AG10803 (cell line): ENCODE results near the gene USP44.

ENCODE experiments used
- DNase-seq: peaks from one replicate; pipeline ENCODE4 v3.0.0; 2010; ENCODE audit warnings: low read depth
- H3K4me3 ChIP-seq: 2 replicates; pipeline ENCODE4 v1.5.1; 2011; ENCODE audit warnings: mild to moderate bottlenecking, low read length, control low read depth
- TF ChIP-seq, protein P1 (sequence below): conservative IDR thresholded peaks from 2 replicates; pipeline ENCODE4 v1.5.1; 2011; ENCODE audit warnings: mild to moderate bottlenecking, low read length, control low read depth, inconsistent platforms

Gene USP44

DNA sequence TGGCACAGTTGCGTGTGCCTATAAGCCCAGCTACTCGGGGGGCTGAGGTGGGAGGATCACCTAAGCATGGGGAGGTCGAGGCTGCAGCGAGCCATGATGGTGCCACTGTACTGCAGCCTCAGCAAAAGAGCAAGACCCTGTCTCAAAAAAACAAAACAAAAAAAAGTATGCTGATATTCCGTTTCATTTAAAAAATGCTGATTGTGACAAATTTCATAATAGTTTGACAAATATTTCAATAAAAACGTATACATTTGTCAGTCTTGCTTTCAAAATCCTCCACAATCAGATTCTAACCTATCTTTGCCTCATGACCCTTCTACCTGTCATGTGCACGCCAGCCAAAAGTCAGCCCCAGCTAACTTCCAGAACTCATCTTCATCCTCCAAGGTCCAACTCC is 9.8 kb downstream of the USP44 start:
- TF ChIP-seq, protein P1, sequence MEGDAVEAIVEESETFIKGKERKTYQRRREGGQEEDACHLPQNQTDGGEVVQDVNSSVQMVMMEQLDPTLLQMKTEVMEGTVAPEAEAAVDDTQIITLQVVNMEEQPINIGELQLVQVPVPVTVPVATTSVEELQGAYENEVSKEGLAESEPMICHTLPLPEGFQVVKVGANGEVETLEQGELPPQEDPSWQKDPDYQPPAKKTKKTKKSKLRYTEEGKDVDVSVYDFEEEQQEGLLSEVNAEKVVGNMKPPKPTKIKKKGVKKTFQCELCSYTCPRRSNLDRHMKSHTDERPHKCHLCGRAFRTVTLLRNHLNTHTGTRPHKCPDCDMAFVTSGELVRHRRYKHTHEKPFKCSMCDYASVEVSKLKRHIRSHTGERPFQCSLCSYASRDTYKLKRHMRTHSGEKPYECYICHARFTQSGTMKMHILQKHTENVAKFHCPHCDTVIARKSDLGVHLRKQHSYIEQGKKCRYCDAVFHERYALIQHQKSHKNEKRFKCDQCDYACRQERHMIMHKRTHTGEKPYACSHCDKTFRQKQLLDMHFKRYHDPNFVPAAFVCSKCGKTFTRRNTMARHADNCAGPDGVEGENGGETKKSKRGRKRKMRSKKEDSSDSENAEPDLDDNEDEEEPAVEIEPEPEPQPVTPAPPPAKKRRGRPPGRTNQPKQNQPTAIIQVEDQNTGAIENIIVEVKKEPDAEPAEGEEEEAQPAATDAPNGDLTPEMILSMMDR, result no peak
- no peak overlapping the region for H3K4me3 ChIP-seq
- no peak for DNase-seq

DNA sequence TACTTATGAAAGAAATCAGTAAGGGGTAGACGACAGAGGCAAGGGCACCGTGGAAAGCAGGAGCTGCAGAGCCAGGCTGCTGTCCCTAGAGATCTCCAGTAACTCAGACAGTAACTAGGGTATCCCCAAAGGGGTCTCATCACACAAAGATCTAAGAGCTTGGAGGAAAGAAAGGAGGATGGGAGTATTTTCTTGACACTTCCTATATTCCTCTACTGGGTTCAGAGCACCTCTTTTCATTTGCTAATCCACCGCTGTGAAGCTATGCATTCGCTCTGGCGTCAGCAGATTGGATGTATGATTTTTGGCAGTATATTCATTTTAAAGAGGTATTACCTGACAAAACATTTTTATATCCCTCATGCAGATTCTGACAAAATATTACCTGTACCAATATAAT is 12.6 kb downstream of the USP44 start:
- H3K4me3 ChIP-seq, result no peak overlapping the region
- DNase-seq, result no peak
- TF ChIP-seq, protein P1, result no peak

DNA sequence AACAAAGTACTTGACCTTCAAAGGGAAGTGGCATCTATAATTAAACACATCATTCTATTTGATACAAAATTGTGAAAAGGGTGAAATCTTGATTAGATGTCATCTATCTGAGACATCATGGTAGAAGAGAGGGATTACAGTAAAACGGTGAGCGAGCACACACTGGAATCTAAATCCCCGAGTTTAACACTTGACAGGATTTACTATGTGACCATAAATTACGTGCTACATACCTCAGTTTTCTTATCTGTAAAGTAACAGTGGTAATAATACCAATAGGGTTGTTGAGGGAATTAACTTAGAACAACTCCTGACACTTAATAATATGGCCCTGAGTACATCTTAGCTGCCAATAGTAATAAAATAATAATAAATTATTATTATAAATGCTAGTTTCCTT is 13.3 kb downstream of the USP44 start:
- H3K4me3 ChIP-seq, result no peak overlapping the region
- TF ChIP-seq, protein P1, result no peak
- no peak for DNase-seq

DNA sequence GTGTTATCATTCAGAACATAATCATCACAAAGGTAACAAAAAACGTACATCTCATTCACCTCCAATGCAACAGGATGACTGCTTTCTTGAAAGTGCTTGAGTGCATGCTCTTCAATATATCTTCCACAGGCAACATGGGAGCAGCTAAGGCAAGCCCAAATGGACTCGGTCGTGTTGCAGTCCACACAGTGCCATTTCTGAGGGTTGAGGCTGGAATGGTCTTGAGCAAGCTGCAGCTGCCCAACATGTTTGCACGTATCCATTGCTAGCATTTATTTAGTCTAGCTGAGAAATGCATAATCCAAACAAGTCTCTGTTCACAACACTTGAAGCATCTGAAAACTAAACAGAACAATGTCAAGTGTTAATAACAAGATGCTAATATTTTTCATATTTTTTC is 17.3 kb downstream of the USP44 start:
- TF ChIP-seq, protein P1, result no peak
- H3K4me3 ChIP-seq, result no peak overlapping the region
- no peak for DNase-seq

DNA sequence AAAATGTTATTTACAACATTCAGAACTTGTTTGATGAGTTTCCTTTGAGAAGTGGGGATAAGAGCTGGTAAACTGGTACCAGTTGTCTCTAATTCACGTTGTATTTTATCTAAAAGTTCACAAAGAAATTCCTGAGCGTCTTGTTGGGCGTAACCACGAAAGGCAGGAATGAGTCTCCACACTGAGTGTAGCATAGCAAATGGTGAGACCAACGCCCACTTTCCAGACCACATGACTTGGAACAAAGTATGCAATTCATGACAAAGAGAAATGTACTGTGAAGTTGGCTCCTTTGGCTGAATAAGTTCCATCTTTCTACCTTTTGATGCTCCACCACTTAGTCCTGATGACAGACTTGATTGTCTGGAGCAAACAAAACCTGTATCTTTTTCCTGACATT is 18.4 kb downstream of the USP44 start:
- H3K4me3 ChIP-seq, result no peak overlapping the region
- TF ChIP-seq, protein P1, result no peak
- DNase-seq, result peak; percentile 58

DNA sequence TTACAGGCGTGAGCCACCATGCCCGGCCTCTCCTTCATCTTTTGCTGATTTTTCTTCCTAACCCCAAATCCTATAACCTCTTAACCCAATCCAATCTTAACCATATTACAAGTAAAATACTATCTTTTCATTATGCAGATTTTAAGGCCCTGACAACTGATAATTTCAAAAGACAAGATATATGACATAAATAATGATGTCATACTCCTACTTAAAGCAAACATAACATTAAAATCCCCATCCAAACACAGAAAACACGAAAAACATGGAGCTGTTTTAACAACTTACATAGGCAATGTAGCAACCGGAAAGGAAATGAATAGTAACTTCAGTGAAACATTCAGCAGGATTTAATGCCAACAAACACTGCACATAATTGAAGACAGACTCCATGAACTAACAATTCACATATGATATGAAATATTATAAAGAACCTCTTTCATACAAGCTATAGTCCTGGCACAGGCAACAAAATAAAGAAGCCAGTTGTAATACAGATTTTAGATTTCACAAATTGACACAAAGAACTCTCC is 21.5 kb downstream of the USP44 start:
- H3K4me3 ChIP-seq, result no peak overlapping the region
- DNase-seq, result peak; percentile 58
- TF ChIP-seq, protein P1, result no peak

DNA sequence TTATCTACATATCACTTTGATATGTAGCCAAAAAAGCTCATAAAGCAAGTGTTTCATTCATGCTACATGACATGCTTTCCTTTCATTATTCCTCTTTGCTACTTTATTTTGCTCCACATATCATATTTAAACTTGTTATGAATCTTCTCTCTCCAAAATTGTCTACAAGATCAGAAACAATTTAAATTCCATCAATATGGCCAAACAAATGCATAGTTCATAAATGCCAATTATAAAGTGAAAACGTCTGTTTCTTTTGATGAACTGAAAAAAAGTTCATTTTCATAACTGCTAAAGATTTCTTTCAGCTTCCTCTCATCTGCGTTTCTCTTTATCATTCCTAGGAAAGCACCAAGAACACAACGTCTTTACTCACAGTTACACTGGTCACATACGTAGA is 22.8 kb downstream of the USP44 start:
- no peak overlapping the region for H3K4me3 ChIP-seq
- no peak for DNase-seq
- TF ChIP-seq, protein P1, result no peak
